SK-MEL-5 (cell line): ENCODE data around the gene LIN28A. TPM values are rescaled to one million over a fixed set of nuclear protein-coding genes. Genes with fewer than 3 reads are reported as not detected.

Experiments used
- DNase-seq: peaks from one replicate; pipeline ENCODE4 v3.0.0-alpha.2; 2016; ENCODE audit warnings: low read depth, low spot score
- in situ Hi-C: cut with HindIII; loops from 2 replicates; pipeline ENCODE4 v1.10.0; 2016; ENCODE audit warnings: low sequenced_read_pairs, high pct_unique_total_duplicates, low pct_unique_long_range_greater_than_20kb
- total RNA-seq: library from RNA; depleted of rRNA; stranded (reverse); fragments of >200 nt; shearing (Covaris generic); gene quantifications from 2 replicates; pipeline ENCODE4 v1.2.3, GENCODE V29; 2014; rRNA removed

Gene LIN28A
- total RNA-seq, 1 experiment from 2014 or later = not detected

DNA sequence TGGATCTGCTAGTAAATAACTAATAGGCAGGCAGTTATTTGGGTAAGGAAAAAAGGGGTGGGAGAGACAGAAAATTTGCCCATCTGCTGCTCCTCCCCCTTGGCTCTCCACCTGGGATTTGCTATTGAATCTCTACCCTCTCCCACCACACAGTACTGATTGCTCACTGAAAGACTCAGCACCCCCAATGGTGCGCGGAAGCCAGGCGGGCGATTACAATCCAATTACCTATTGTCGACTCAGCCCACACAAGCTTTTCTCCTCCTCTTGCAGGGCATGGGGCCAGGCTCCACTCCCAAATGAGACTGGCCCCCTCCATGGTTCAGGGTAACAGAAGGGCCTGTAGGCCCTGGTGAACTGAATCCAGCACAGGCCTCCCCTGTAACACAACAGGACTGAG is 58.9 kb downstream of the LIN28A start:
- DNase-seq = no peak
- in situ Hi-C loops = no loop called here

DNA sequence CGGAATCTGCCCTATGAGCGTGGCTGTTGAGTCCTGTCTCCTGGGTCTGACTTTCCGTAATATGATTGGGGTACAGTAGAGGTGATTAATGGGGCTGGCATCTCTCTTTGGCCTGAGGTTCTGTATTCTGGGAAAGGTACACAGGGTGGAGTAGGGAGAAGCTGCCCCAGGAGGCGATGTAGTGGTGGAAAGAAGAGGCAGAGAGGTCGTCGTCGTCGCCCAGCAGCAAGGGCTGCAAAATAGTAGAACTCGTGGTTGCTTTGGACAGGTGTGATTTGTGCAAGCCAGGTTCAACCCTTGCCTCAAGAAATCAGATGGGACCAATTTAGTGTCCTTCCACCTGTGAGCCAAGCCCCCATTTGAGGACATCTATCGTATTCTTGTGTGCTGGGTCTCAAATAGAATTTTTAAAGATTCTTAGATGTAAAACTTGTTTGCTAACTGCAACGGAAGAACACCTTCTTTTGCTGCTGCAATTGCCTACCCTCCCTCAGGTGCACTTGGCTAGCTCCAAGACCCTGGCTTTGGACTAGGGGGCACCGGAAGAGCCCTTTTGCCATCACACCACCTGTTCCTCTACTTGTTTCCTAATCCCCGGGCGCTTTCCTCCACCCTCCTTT is 60.4 kb downstream of the LIN28A start:
- in situ Hi-C loops = no loop called here
- DNase-seq = no peak

DNA sequence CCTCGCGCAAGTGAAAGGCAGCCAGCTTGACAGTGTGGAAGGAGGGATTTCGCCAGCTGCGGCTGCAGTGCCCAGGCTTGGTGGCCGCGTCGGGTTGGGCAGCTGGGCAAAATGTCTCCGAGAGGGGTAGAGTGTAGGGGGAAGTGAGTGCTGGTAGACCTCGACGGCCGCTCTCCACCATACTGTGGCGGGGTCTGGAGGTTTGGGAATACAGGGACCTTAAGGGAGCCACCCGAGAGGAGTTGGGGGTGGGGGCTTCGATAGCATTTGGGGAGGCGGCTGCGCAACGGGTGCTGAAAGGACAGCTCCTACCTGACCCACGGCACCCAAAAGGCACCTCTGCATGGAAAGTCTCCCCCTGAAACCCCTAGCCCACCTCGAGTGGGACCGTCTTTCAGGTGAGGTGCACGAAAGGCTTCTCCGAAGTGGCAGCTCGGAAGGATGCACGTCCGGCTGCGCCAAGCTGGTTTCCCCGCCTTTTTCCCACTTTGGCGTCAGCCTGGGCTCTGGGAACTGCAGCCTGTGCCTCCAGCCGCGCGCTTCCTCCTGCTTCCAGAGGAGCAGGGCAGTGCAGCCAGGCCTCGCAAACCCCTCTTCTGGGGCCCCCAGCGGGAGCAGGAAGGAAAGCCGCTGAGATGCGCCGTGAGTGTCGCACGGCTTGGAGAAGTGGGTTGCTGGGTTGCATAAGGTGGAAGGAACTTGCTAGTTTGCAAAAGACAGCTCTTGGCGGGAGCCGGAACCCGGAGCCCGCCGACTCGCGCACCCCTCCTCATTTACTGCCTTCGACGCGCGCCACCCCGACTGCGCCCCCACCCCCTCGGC is 61.1 kb downstream of the LIN28A start:
- DNase-seq = peak; percentile 59

DNA sequence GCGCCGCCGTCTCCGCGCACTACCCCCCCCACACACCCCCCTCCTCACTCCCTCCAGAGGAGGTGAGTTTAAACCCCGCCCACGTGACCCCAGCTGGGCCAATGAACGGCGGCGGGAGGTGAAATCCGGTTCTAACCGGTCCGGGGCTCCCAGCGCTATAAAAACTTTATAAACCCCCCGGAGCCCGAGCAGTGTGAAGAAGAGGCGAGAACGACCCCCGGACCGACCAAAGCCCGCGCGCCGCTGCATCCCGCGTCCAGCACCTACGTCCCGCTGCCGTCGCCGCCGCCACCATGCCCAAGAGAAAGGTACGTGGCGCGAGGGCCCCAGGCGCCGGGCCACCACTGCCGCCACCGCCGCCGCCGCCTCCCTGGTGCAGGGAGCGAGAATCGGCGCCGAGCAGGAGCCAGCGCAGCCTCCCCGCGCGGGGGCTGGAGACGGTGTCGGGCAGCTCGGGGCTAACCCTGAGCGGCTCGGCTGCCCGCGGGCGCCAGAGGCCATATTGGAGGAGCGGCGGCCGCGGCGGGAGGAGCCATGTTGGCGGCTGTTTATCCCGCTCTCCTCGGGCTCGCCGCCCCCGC is 61.8 kb downstream of the LIN28A start, which contains the start of gene HMGN2:
Gene HMGN2, plus strand, starts transcription at position 121 of the 581 bp plus-strand sequence. Its CDS starts 173 bp downstream, at position 294.
- in situ Hi-C loops = no loop called here

More for the DNA sequence above, 61.1 kb downstream of the LIN28A start:
- in situ Hi-C loops = no loop called here

DNA sequence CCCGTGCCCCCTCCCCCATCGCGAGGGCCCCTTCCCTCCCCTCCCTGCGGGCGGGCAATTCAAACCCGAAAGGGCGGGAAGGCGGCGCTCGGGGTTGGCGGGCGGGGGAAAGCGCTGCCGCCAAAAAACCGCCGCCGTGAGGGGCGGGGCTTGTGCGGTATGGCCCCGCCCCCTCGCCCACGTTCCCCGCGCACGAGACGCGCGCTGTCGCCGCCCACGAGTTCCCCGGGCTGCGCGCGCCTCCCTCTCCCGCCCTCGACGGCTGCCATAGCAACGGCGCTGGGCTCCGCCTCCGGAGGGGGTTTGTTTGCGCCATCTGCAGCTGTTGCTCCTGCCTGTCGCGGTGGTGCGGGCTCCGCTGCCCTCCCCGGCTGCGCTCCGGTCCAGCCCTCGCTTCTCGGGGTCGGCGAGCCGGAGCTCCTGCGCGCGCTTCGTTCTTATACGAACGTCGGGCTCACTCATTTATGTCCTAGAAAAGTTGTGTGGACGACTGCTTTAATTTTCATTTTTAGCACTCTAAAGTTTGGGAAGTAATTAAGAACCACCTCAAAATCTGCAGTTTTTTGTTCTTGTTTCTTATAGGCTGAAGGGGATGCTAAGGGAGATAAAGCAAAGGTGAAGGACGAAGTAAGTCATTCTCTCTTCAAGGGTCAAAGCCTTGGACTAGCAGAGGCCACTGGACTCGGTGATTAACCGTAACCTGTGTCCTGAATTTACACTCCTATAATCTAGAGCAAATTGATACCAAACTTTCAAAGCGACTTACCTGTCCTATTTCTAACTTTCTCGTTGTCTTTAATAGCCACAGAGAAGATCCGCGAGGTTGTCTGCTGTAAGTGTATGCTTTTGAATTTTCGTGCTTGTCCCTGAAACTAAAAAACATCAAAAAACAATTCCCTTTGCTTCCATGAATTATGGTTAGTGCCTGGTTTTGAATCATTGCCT is 62.6 kb downstream of the LIN28A start:
- in situ Hi-C loops = no loop called here
- peak; percentile 90 for DNase-seq

More for the DNA sequence above, 61.8 kb downstream of the LIN28A start, which contains the start of gene HMGN2:
- DNase-seq = peak; percentile 86

DNA sequence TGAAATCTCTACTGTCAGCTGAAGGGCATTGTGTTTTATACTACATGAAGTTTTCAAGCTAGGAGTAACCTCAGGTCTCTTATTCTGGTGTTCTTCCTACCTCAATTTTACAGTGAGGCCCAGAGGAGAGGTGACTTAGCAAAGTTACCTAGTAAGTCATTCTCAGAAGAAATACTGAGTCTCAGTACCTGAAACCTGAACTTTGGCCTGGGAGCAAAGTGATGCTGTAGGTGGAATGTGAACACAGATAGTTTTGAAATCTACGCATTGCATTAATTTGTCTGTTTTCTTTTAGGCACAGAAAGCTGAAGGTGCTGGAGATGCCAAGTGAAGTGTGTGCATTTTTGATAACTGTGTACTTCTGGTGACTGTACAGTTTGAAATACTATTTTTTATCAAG is 64.2 kb downstream of the LIN28A start:
- in situ Hi-C loops = no loop called here
- DNase-seq = no peak

DNA sequence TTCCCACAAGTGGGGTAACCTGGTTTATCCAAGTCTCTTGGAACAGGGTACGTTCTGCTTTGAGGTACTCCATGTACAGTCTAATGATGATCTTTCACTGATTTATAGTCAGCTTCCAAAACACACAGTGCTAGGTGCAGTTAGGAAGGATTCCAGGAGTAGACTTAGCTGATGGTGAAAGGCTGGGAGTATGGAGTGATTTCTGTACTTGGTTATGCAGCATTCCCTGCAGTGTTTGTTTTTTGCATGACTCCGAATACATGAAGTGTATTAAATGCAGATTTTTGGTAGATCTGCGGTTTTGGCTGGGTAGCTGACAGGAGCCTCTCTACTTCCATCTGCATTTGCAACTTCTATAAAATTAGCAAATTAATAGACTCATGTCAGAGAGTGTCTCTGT is 65.4 kb downstream of the LIN28A start:
- in situ Hi-C loops = no loop called here
- DNase-seq = no peak

DNA sequence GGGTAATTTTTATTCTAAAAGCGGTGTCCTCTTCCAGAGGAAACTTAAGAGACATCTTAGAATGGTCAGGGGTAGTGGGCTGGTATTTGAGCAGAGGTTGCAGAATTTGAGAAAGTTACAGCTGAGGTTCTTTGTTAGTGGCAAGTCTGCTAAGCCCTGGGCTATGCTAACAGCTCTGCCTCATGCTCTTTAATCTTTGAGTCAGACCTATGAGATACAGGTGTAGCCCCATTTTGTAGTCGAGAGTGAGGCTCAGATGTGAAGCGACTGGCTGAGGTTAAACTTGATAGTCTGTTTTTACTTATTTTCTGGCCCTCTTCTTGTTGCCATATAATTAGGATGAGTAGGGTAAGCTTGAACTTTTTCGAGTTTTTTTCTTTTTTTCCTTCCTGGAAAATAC is 66.3 kb downstream of the LIN28A start:
- in situ Hi-C loops = no loop called here
- no peak for DNase-seq

DNA sequence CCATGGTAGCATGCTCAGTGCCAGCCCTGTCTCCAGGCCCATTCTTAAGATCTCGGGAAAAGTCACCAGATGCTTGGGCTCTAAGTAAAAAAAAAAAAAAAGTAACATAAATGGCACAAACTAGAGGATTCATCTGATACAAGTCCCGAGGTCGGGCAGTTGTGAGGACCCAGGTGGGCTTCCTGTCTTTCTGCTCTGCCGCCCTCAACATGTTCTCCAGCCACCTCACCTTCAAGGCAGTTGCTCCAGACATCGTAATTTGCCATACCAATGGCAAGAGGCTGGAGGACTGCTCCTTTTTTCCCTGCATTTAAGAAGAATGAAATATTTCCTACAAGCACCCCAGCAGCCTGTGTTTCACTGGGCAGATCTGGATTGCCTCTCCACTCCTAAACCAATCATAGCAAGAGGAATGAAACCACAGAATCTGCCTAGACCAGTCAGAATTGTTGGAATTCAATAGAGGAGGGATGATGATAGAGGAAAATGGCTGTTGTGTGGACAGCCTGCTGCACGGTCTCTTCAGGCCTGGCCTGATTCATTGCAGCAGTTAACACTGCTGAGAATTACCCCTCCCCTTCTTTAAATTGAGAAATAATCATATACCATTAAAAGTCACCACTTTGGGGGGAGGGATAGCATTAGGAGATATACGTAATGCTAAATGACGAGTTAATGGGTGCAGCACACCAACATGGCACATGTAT is 67.0 kb downstream of the LIN28A start:
- peak; percentile 39 for DNase-seq
- in situ Hi-C loops = no loop called here

DNA sequence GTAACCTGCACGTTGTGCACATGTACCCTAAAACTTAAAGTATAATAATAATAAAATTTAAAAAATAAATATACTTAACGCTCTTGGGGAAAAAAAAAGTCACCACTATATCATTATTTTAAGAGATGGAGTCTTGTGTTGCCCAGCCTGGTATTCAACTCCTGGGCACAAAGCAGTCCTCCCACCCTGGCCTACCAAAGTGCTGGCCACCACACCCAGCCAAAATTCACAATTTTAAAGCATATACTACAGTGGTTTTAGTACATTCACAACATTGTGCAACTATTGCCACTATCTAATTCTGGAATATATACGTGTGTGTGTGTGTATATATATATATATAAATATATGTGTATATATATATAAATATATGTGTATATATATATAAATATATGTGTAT is 67.5 kb downstream of the LIN28A start:
- DNase-seq = no peak
- in situ Hi-C loops = no loop called here

DNA sequence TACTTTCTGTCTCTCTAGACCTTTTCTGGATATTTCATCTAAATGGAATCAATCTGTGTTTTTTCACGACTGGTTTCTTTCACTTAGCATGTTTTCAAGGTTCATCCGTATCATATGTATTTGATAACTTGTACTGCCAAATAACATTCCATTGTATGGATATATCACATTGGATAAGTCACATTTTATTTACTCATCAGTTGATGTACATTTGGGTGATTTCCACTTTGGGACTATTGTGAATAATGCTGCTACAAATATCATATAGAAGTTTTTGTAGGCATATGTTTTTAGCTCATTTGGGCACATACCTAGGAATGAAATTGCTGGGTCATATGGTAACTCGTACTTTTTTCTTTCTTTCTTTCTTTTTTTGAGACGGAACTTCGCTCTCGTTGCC is 68.4 kb downstream of the LIN28A start:
- no peak for DNase-seq
- in situ Hi-C loops = no loop called here

Other genes with a start within 250 kb of the LIN28A start
- not detected in 2 replicates for gene C1orf232, start 241.9 kb upstream of the LIN28A start, total RNA-seq
- 49.2 and 58.5 TPM in 2 replicates for gene ZNF593, start 240.9 kb upstream of the LIN28A start, total RNA-seq
- not detected in 2 replicates for gene ZNF593OS, start 239.0 kb upstream of the LIN28A start, total RNA-seq
- gene CNKSR1, start 233.3 kb upstream of the LIN28A start, total RNA-seq = 0.08 and 0.27 TPM in 2 replicates
- not detected in 2 replicates for gene CATSPER4, start 220.2 kb upstream of the LIN28A start, total RNA-seq
- 12.3 and 13.5 TPM in 2 replicates for gene CEP85, start 176.6 kb upstream of the LIN28A start, total RNA-seq
- gene SH3BGRL3, start 130.7 kb upstream of the LIN28A start, total RNA-seq = 30.7 and 32.8 TPM in 2 replicates
- 4.6 and 5.0 TPM in 2 replicates for gene UBXN11, start 104.2 kb upstream of the LIN28A start, total RNA-seq
- gene CD52, start 92.9 kb upstream of the LIN28A start, total RNA-seq = not detected in 2 replicates
- not detected in 2 replicates for gene CRYBG2, start 56.7 kb upstream of the LIN28A start, total RNA-seq
- not detected in 2 replicates for gene ZNF683, start 38.1 kb upstream of the LIN28A start, total RNA-seq
- 32.7 and 35.4 TPM in 2 replicates for gene DHDDS, start 21.5 kb downstream of the LIN28A start, total RNA-seq
- 279 and 288 TPM in 2 replicates for gene HMGN2, start 61.6 kb downstream of the LIN28A start, total RNA-seq
- gene RPS6KA1, start 118.9 kb downstream of the LIN28A start, total RNA-seq = 19.3 and 20.6 TPM in 2 replicates